ENCODE data around the gene GFER.
"Not testable (repeated sequence)": the region's sequence is repeated elsewhere in the genome, so short reads cannot be mapped to it uniquely, and the experiment has no call there.

GFER gene

GRCh38 chr16:2003231-2003826, 19.3 kb downstream of the GFER start:
- DNase-seq (ENCODE audit: extremely low spot score, insufficient read length, low read depth) = no peak
- FAIRE-seq = no peak

DNA sequence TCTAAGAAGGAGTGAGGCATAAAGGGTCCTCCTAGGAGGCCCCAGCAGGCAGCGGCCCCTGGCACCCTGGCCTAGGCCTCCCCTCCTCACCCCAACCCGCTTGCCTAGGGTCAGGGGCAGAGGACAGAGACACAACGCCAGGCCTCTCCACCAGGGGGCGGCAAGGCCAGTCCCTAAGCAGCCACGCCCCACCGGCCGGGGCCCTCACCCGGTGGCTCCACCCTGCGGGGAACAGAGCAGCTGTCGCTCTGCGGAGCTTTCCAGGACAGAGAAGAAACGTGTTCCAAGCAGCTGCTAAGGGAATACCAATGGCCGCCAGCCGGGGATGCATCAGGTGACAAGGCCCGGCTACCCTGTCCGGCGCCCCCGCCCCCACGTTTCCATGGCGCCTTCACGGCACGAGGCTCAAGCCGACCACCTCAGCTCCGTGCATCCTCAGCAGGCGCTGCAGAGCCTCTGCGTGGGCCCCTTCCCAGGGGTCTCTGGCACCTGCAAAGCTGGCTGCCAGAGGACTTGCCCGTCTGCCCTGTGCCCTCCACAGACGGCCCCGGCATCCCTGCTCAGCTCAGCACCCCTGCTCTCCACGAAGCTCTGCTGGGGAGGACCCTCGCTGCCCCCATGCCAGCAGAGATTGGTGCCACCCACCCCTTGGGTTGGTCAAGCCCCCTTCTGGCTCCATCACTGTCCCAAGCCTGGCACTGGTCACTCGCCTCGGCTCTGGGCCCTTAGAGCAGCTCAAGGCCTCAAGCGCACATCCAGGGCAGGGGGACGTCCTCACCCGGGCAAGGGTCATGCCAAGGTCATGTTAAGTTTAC, 20.0 kb downstream of the GFER start:
- FAIRE-seq = peak; percentile 98
- peak; percentile 81 for DNase-seq (ENCODE audit: extremely low spot score, insufficient read length, low read depth)

- no peak for FAIRE-seq
- no peak for DNase-seq (ENCODE audit: extremely low spot score, insufficient read length, low read depth)
Observed at GRCh38 chr16:2004795-2005517, 21.0 kb downstream of the GFER start.

GRCh38 chr16:2005646-2006045, 21.7 kb downstream of the GFER start:
- DNase-seq (ENCODE audit: extremely low spot score, insufficient read length, low read depth) = no peak
- FAIRE-seq = no peak

- DNase-seq (ENCODE audit: extremely low spot score, insufficient read length, low read depth) (no peak), FAIRE-seq (no peak)
Observed at GRCh38 chr16:2006317-2006716, 22.3 kb downstream of the GFER start.

DNA sequence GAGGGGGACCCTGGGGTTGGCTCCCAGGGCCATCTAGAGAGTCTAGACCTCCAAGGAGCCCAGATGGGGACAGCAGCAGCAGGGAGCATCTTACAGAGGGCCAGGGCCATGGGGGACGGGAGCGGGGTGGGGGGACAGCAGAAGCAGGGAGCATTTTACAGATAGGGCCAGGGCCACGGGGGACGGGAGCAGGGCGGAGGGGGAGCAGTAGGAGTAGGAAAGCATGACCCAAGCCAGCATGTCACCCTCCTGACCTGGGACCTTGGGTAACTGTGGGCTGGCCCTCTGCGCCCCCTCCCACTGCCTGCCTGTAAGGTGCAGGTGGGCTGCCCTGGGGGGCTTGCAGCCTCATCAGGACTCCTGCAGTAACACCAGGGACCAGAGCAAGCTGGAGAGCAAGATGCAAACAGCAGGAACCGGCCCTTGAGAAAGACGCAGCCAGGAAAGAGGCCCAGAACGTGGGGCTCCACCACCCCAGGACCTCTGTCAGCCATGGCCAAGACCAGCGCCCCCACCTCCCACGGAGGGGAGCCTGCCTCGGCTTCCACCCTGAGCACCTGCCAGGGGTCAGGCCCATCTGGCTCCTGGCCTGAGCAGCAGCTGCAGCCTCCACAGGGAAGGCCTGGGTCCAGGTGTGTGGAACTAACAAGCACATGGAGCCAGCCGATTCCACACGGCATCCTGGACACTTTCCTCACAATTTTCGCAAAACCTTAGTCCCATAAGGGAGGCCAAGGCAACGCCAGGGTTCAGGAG, 23.3 kb downstream of the GFER start:
- DNase-seq (ENCODE audit: extremely low spot score, insufficient read length, low read depth) (no peak), FAIRE-seq (no peak)

GRCh38 chr16:2008009-2008526, 24.1 kb downstream of the GFER start:
- DNase-seq (ENCODE audit: extremely low spot score, insufficient read length, low read depth) (no peak), FAIRE-seq (no peak)

GRCh38 chr16:2008631-2009163, 24.7 kb downstream of the GFER start:
- no peak for DNase-seq (ENCODE audit: extremely low spot score, insufficient read length, low read depth)
- no peak for FAIRE-seq

DNA sequence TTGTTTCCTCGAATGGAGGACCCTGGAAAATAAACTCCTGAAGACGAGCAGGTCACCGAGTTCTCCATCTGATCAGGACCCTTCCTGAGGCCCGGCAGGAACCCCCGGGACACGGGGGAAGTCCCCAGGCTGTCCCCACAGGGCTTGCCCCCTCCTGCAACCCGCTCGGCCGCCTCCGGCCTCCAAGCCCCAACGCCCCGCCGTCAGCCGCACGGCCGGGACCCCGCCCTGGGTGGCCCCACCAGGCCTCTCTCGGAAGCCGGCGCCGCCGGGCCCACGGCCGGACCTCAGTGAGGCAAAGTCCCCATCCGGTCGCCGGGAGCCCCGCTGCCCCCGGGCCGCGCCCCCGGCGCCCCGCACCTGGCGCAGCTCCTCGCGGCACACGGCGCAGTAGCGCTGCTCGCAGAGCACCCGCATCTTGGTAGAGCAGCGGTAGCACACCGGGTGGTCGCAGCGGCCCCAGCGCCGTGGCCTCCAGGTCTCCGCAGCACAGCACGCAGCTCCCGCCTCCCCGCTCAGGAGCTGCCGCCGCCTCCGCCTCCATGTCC, 25.2 kb downstream of the GFER start:
- DNase-seq (ENCODE audit: extremely low spot score, insufficient read length, low read depth) = no peak
- no peak for FAIRE-seq

DNA sequence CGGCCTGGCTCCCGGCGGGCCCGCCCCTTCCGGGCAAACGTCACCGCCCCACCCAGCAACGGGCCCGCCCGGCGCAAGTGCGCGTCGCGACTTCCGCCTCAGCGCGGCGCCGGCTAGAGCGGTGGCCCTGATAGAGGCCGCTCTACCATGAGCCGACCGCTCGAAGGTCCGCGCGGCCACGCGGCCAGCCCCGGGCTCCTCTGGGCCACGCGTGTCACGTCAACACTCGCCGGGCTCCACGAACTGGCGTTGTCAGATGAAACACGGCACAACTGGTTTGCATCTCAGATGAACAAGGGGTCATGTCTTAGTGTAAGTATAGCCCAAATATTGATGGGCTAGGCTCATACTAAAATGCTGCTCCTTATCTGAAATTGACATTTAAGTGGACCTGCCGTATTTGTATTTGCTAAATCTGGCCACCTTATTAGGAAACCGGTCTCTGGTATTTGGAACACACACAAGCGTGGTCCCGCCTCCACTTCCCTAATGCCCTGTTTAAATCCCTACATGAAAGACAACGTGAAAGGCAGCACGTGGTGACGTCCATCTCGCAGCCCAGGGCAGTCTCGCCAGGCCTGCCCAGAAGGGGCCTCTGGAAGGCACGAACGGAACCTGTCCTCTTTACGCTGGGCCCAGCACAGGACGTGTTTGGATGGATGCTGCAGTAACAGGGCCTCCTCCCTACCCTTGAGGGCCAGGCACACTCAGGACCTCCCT, 26.0 kb downstream of the GFER start, which contains the start of gene ZNF598:
ZNF598 (minus strand) TSS at position 31 of the 720 bp plus-strand sequence.
- peak; percentile 80 for FAIRE-seq

DNA sequence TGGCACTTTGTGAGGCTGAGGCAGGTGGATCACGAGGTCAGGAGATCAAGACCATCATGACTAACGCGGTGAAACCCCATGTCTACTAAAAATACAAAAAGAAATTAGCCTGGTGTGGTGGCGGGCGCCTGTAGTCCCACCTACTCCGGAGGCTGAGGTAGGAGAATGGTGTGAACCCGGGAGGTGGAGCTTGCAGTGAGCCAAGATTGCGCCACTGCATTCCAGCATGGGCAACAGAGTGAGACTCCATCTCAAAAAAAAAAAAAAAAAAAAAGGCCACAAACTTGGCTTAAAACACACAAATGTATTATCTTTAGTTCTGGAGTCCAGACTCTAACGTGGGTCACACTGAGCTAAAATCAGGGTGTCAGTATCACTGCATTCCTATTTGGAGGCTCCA, 27.7 kb downstream of the GFER start:
- not testable (repeated sequence) for FAIRE-seq; DNase-seq (ENCODE audit: extremely low spot score, insufficient read length, low read depth)

More for the DNA sequence above, 26.0 kb downstream of the GFER start, which contains the start of gene ZNF598:
- DNase-seq (ENCODE audit: extremely low spot score, insufficient read length, low read depth) = peak; percentile 96

DNA sequence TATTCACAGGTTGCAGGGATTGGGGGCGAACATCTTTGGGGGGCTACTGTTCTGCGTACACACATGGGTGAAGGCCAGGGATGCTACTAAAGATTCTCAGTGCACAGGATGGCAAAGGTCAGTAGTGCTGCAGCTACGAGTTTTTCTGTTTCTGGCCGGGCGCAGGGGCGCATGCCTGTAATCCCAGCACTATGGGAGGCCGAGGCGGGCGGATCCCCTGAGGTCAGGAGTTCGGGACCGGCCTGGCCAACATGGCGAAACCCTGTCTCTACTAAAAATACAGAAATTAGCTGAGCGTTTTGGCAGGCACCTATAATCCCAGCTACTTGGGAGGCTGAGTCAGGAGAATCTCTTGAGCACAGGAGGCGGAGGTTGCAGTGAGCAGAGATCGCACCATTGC, 29.5 kb downstream of the GFER start:
- DNase-seq (ENCODE audit: extremely low spot score, insufficient read length, low read depth) (no peak), FAIRE-seq (no peak)

GRCh38 chr16:2015117-2015946, 31.3 kb downstream of the GFER start:
- DNase-seq (ENCODE audit: extremely low spot score, insufficient read length, low read depth) (no peak), FAIRE-seq (no peak)

DNA sequence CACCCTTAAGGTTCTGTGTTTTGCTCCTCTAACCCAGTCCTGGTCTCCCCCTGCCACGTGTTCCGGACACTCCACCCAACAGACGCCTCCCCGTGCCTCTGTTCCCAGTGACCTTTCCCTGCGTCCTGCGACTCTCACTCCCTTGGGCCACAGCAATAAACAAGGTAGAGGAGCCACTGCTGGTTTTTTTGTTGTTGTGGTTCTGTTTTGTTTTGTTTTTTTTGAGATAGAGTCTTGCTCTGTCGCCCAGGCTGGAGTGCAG, 31.9 kb downstream of the GFER start:
- FAIRE-seq (no peak), DNase-seq (ENCODE audit: extremely low spot score, insufficient read length, low read depth) (no peak)

DNA sequence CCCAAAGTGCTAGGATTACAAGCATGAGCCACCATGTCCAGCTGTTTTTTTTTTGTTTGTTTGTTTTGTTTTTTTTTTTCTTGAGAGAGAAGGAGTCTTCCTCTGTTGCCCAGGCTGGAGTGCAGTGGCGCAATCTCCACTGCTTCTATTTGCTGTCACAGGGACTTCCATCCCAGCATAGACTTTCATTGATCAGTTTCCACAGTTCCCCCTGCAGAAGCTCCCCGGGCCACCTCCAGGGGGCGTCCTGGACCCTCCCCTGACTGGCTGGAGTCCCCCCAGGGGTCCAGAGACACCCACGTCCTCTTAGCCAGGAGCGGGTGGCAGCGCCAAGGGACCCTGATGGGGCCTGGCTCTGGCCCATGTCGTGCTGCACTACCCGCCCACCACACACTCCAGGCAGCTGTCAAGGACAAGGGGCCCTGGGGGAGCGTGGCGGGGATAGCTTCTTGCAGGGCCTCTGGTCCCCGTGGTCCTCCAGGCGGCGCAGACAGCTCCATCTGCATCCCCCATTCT, 32.5 kb downstream of the GFER start:
- no peak for FAIRE-seq
- no peak for DNase-seq (ENCODE audit: extremely low spot score, insufficient read length, low read depth)

DNA sequence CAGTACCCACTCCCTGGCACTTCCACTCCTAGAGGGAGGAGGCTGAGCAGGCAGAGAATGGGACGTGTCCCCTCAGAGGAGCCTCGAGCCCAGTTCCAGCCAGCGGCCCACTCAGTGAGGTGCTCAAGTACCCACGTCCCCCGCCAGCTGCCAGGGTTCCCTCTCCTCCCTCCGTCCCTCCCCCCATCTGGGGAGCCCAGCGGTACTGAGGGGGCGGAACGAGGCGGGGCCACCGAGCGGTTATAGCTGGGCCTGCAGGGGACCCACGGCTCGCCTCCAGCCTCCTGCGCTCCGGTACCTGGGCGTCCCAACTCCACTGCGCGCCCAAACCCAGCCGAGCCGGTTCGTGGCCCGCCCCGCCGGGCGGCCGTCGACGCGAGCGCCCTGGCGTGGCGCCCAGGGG, 35.5 kb downstream of the GFER start, which contains the start of gene NPW:
NPW (plus strand) TSS at position 268 of the 403 bp plus-strand sequence.
- FAIRE-seq (no peak), DNase-seq (ENCODE audit: extremely low spot score, insufficient read length, low read depth) (no peak)

DNA sequence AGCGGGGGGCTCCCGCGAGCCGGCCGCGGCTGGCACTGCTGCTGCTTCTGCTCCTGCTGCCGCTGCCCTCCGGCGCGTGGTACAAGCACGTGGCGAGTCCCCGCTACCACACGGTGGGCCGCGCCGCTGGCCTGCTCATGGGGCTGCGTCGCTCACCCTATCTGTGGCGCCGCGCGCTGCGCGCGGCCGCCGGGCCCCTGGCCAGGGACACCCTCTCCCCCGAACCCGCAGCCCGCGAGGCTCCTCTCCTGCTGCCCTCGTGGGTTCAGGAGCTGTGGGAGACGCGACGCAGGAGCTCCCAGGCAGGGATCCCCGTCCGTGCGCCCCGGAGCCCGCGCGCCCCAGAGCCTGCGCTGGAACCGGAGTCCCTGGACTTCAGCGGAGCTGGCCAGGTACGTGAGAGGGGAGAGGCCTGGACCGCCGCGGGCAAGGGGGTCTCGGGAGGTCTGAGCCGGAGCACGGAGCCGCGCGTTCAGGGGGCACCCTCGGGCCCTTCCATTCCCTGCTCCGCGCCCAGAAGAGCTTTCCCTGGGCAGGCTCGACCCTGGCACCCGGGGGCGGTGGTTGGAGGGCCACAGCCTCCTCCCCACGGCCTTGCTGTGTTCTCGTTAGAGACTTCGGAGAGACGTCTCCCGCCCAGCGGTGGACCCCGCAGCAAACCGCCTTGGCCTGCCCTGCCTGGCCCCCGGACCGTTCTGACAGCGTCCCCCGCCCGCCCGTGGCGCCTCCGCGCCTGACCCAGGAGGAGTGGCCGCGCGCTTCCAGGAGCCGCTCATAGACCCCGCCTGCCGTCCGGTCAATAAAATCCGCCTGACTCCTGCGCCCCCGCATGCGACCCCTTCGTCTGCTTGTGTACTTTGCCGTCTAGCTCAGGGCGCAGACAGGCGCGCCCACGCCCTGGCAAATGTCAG, 36.2 kb downstream of the GFER start:
- no peak for DNase-seq (ENCODE audit: extremely low spot score, insufficient read length, low read depth)
- no peak for FAIRE-seq

Measured in GM18507 (cell line).